ENCODE measurements around the gene AGBL3.

The AGBL3 gene

GRCh38 chr7:134997214-134997885 lies 11.0 kb downstream of the AGBL3 start:
- TF ChIP-seq RAD21 (IDR thresholded peaks at IDR 0.05; ENCODE audit: low read depth) (no peak), CREB1 (IDR thresholded peaks at IDR 0.05; ENCODE audit: low read depth) (no peak), TCF12 (IDR thresholded peaks at IDR 0.05; ENCODE audit: low read depth) (no peak), FOXM1 (IDR thresholded peaks at IDR 0.05; ENCODE audit: borderline replicate concordance, low read depth) (no peak), YY1 (IDR thresholded peaks at IDR 0.05; ENCODE audit: low read depth) (no peak), EP300 (IDR thresholded peaks at IDR 0.05; ENCODE audit: borderline replicate concordance) (no peak), MAX (IDR thresholded peaks at IDR 0.05) (no peak), REST (IDR thresholded peaks at IDR 0.05; ENCODE audit: low read depth) (no peak), NFIC (IDR thresholded peaks at IDR 0.05) (no peak), ZBTB7A (IDR thresholded peaks at IDR 0.05; ENCODE audit: low read depth) (no peak), EGR1 (IDR thresholded peaks at IDR 0.05) (no peak), TEAD4 (IDR thresholded peaks at IDR 0.05) (no peak), TAF1 (IDR thresholded peaks at IDR 0.05; ENCODE audit: low read depth) (no peak), CEBPB (IDR thresholded peaks at IDR 0.05) (no peak)
- TF ChIP-seq, protein P1, sequence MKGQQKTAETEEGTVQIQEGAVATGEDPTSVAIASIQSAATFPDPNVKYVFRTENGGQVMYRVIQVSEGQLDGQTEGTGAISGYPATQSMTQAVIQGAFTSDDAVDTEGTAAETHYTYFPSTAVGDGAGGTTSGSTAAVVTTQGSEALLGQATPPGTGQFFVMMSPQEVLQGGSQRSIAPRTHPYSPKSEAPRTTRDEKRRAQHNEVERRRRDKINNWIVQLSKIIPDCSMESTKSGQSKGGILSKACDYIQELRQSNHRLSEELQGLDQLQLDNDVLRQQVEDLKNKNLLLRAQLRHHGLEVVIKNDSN (IDR thresholded peaks at IDR 0.05), result no peak

DNA sequence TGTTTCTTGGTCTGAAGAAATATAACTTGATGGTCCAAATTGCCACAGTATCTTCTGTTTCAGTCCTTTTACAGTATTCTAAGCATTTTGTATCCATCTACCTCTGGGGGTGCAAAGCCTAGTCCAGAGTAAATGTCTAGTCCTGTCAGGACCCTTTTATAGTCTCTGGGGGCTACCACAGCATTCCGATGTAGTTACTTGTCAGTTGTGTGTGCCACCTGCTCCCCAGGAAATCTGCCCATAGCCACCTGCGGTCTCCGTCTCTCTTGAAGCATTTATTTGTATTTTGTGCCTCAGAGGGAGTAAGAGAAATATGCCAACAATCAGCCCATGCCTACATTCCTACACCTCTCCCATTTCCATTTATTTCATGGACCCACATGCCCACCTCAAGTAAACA lies 12.8 kb downstream of the AGBL3 start:
- TF ChIP-seq TEAD4 (IDR thresholded peaks at IDR 0.05) (no peak), YY1 (IDR thresholded peaks at IDR 0.05; ENCODE audit: low read depth) (no peak), RAD21 (IDR thresholded peaks at IDR 0.05; ENCODE audit: low read depth) (no peak), TCF12 (IDR thresholded peaks at IDR 0.05; ENCODE audit: low read depth) (no peak), MAX (IDR thresholded peaks at IDR 0.05) (no peak), REST (IDR thresholded peaks at IDR 0.05; ENCODE audit: low read depth) (no peak), EP300 (IDR thresholded peaks at IDR 0.05; ENCODE audit: borderline replicate concordance) (no peak), ZBTB7A (IDR thresholded peaks at IDR 0.05; ENCODE audit: low read depth) (no peak), TAF1 (IDR thresholded peaks at IDR 0.05; ENCODE audit: low read depth) (no peak), CEBPB (IDR thresholded peaks at IDR 0.05) (no peak), FOXM1 (IDR thresholded peaks at IDR 0.05; ENCODE audit: borderline replicate concordance, low read depth) (no peak), EGR1 (IDR thresholded peaks at IDR 0.05) (no peak), CREB1 (IDR thresholded peaks at IDR 0.05; ENCODE audit: low read depth) (no peak), NFIC (IDR thresholded peaks at IDR 0.05) (no peak)
- TF ChIP-seq, protein P1 (IDR thresholded peaks at IDR 0.05), result no peak

DNA sequence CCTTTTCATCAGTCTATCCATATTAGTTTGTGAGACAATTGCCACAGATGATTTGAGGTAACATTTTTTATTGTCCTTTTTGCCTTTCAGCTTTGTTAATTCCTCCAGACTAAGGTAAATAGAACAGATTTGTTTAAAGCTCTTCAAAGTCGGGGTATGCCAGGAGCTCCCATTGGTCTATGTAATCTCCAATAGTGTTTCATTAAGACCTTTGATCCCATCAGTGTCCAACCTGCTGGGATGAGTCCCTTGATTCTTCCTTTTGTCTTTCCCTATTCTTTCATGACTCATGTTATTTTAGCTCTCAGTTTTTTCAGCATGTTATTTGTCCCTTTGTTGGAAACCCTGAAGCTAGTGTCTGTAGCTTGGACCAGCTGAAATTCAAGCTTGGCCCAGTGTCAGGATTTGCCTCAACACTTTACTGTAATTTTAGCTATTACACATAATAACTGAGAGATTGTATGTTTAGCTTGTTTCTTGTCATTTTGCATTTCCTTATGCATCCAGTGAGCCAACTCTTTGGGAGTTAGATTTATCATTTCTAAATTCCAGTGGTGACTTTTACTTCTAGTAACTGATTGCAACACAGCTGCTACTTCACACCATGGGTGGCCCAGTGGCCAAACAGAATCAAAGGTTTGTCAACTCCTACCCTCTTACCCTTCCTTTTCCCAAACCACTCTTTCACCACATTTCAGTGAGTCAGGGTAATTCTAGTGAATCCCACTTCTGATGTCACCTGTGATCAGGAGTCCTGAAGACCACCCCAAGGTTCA lies 15.3 kb downstream of the AGBL3 start:
- TF ChIP-seq NFIC (IDR thresholded peaks at IDR 0.05) (no peak), CEBPB (IDR thresholded peaks at IDR 0.05) (no peak)

DNA sequence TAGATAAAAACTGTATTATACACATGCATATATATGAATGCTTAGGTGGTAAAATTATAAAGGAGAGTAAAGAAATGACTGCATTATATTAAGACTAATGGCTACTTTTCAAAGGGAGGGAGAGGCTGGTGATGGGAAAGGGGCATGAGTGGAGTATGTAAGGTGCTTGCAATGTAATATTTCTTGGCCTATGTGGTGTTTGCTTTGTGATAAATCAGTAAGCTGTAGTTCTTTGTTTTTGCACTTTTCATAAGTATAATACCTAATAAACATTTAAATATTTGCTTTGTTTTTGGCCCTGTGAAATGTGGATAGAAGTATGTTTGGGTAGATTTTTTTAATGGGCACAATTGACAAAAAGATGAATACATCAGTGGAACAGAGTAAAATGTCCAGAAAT lies 25.9 kb downstream of the AGBL3 start:
- TF ChIP-seq, protein P1 (IDR thresholded peaks at IDR 0.05), result no peak
- TF ChIP-seq EGR1 (IDR thresholded peaks at IDR 0.05) (no peak), NFIC (IDR thresholded peaks at IDR 0.05) (no peak), FOXM1 (IDR thresholded peaks at IDR 0.05; ENCODE audit: borderline replicate concordance, low read depth) (no peak), ZBTB7A (IDR thresholded peaks at IDR 0.05; ENCODE audit: low read depth) (no peak), EP300 (IDR thresholded peaks at IDR 0.05; ENCODE audit: borderline replicate concordance) (no peak), CEBPB (IDR thresholded peaks at IDR 0.05) (no peak), CREB1 (IDR thresholded peaks at IDR 0.05; ENCODE audit: low read depth) (no peak), MAX (IDR thresholded peaks at IDR 0.05) (no peak), TEAD4 (IDR thresholded peaks at IDR 0.05) (no peak), TCF12 (IDR thresholded peaks at IDR 0.05; ENCODE audit: low read depth) (no peak), RAD21 (IDR thresholded peaks at IDR 0.05; ENCODE audit: low read depth) (no peak), REST (IDR thresholded peaks at IDR 0.05; ENCODE audit: low read depth) (no peak), YY1 (IDR thresholded peaks at IDR 0.05; ENCODE audit: low read depth) (no peak), TAF1 (IDR thresholded peaks at IDR 0.05; ENCODE audit: low read depth) (no peak)

Data from Ishikawa (cell line).